Epithelial cell of proximal tubule (primary cell): ENCODE results near the gene GZF1. TPM values are rescaled to one million over a fixed set of nuclear protein-coding genes. Genes with fewer than 3 reads are reported as not detected.
"Not testable (repeated sequence)": the region's sequence is repeated elsewhere in the genome, so short reads cannot be mapped to it uniquely, and the experiment has no call there.

ENCODE experiments used
- DNase-seq: peaks from one replicate; pipeline ENCODE4 v3.0.0-alpha.2; 2011; ENCODE audit warnings: low read depth
- H3K4me3 ChIP-seq: 2 replicates; pipeline ENCODE4 v1.5.1; 2011; ENCODE audit warnings: low read depth, mild to moderate bottlenecking, low read length
- total RNA-seq: library from RNA; depleted of rRNA; stranded (reverse); fragments of >200 nt; gene quantifications from 2 replicates; pipeline ENCODE4 v1.2.3, GENCODE V29; 2015
- TF ChIP-seq, protein P1 (sequence below): conservative IDR thresholded peaks from 2 replicates; pipeline ENCODE4 v1.5.1; 2012; ENCODE audit warnings: low read depth, mild to moderate bottlenecking, low read length

Gene GZF1
- total RNA-seq, 1 donor from 2014 or later: 9.5 TPM

DNA sequence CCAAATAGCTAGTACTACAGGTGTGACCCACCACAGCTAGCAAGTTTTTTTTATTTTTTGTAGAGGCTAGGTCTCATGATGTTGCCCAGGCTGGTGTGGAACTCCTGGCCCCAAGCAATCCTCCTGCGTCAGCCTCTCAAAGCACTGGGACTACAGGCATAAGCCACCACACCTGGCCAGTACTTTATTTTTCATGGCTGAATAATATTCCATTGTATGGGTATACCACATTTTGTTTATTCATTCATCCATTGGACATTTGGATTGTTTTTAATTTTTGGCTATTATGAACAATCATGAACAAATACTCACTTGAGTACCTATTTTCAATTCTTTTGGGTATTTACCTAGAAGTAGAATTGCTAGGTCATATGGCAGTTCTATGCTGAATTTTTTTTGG, 18.4 kb upstream of the GZF1 start:
- H3K4me3 ChIP-seq: no peak overlapping the region
- TF ChIP-seq, protein P1, sequence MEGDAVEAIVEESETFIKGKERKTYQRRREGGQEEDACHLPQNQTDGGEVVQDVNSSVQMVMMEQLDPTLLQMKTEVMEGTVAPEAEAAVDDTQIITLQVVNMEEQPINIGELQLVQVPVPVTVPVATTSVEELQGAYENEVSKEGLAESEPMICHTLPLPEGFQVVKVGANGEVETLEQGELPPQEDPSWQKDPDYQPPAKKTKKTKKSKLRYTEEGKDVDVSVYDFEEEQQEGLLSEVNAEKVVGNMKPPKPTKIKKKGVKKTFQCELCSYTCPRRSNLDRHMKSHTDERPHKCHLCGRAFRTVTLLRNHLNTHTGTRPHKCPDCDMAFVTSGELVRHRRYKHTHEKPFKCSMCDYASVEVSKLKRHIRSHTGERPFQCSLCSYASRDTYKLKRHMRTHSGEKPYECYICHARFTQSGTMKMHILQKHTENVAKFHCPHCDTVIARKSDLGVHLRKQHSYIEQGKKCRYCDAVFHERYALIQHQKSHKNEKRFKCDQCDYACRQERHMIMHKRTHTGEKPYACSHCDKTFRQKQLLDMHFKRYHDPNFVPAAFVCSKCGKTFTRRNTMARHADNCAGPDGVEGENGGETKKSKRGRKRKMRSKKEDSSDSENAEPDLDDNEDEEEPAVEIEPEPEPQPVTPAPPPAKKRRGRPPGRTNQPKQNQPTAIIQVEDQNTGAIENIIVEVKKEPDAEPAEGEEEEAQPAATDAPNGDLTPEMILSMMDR: no peak
- DNase-seq: no peak

DNA sequence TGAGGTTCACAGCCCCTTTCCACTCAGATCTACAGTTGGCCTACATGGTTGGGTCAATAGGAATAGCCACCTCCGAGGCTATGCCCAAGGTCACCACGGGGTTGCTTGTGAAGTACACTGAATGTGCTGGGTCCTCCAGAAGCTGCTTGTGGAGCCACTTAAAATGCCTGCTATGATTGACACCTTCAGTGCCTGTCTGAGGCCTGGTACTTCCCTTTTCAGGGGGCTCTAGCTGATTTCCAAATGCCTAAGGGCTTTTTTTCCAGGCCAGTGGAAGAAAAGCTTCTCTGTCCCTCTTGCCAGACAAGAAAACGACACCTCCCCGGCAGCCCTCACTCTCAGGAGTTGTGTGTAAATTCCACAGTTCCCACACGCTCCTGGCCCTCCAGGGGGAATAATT, 17.6 kb upstream of the GZF1 start:
- no peak for DNase-seq
- no peak overlapping the region for H3K4me3 ChIP-seq
- TF ChIP-seq, protein P1: no peak

GRCh38 chr20:23346002-23346401, 16.0 kb upstream of the GZF1 start:
- H3K4me3 ChIP-seq: no peak overlapping the region
- TF ChIP-seq, protein P1: no peak
- DNase-seq: no peak

DNA sequence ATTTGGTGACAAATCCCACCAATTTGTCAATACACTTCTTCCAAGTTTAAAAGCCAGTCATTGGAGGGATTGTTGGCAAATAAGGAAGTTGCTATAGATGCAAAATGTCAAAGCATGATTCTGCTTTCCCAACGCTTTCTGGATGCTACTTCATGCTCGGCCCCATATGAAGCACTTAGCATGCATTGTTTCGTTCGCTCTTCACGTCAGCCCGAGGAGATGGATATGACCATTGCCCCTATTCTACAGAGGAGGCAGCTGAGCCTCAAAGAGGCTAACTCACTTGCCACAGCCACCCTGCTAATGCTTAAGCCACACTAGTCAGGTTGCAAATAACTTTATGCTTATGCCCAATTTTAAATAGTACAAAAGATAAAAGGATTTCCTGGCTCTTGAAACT, 14.2 kb upstream of the GZF1 start:
- DNase-seq: no peak
- TF ChIP-seq, protein P1: no peak
- H3K4me3 ChIP-seq: no peak overlapping the region

- not testable (repeated sequence) for H3K4me3 ChIP-seq, DNase-seq
Measured at GRCh38 chr20:23348510-23348909, 13.5 kb upstream of the GZF1 start.

GRCh38 chr20:23349338-23350195, 12.4 kb upstream of the GZF1 start:
- TF ChIP-seq, protein P1: peak; percentile 45
- H3K4me3 ChIP-seq: peak overlapping the region; percentile 76
- DNase-seq: no peak

- peak within 1 kb of the TSS; percentile 76 for H3K4me3 ChIP-seq
- peak; percentile 93 for DNase-seq
- TF ChIP-seq, protein P1: no peak
Measured at GRCh38 chr20:23350196-23350903, 11.6 kb upstream of the GZF1 start, which contains the start of gene NXT1. NXT1 (plus strand) TSS chr20:23350791; CDS start chr20:23354042, 3,251 bp downstream.
